Ishikawa (cell line): ENCODE data around the gene DEK.

Experiments
- CEBPB ChIP-seq: IDR thresholded peaks from 2 replicates; pipeline ENCODE4 v1.6.1; 2012
- CREB1 ChIP-seq: IDR thresholded peaks from 2 replicates; pipeline ENCODE4 v1.6.1; 2012; ENCODE audit warnings: low read depth
- EGR1 ChIP-seq: IDR thresholded peaks from 2 replicates; pipeline ENCODE4 v1.6.1; 2012
- EP300 ChIP-seq: IDR thresholded peaks from 2 replicates; pipeline ENCODE4 v1.6.1; 2012; ENCODE audit warnings: borderline replicate concordance
- FOXM1 ChIP-seq: IDR thresholded peaks from 2 replicates; pipeline ENCODE4 v1.6.1; 2012; ENCODE audit warnings: low read depth, borderline replicate concordance
- NFIC ChIP-seq: IDR thresholded peaks from 2 replicates; pipeline ENCODE4 v1.6.1; 2012
- RAD21 ChIP-seq: IDR thresholded peaks from 2 replicates; pipeline ENCODE4 v1.6.1; 2012; ENCODE audit warnings: low read depth
- TAF1 ChIP-seq: IDR thresholded peaks from 2 replicates; pipeline ENCODE4 v1.6.1; 2012; ENCODE audit warnings: low read depth, mild to moderate bottlenecking
- TCF12 ChIP-seq: IDR thresholded peaks from 2 replicates; pipeline ENCODE4 v1.6.1; 2012; ENCODE audit warnings: low read depth
- TEAD4 ChIP-seq: IDR thresholded peaks from 2 replicates; pipeline ENCODE4 v1.6.1; 2012
- YY1 ChIP-seq: IDR thresholded peaks from 2 replicates; pipeline ENCODE4 v1.6.1; 2012; ENCODE audit warnings: low read depth
- ZBTB7A ChIP-seq: IDR thresholded peaks from 2 replicates; pipeline ENCODE4 v1.6.1; 2012; ENCODE audit warnings: low read depth
- TF ChIP-seq, protein P1 (sequence below): IDR thresholded peaks from 2 replicates; pipeline ENCODE4 v1.6.1; 2012; ENCODE audit warnings: low read depth, mild to moderate bottlenecking
- TF ChIP-seq, protein P2 (sequence below): IDR thresholded peaks from 2 replicates; pipeline ENCODE4 v1.6.1; 2012
- TF ChIP-seq, protein P3 (sequence below): IDR thresholded peaks from 2 replicates; pipeline ENCODE4 v1.6.1; 2012

DEK gene

DNA sequence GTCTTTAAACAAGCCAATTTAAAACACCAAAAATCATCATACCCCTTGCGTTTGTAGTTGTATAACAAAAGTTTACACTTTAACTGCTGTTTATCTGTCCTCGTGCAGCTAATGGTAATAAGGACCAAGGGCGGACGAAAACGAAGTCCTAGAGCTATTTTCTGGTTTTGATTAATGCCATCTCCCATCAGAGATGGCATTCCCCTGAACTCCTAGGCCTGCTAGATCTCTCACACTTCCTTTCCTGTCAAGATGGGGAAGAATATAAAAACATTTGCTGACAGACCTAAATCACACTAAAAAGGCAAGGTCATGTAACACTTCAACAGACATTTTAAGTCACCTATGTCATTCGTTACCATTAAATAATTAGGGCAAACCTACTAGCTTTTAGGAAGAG lies 9.5 kb downstream of the DEK start:
- no peak for TF ChIP-seq NFIC
- TF ChIP-seq YY1 = no peak
- TF ChIP-seq, protein P1, sequence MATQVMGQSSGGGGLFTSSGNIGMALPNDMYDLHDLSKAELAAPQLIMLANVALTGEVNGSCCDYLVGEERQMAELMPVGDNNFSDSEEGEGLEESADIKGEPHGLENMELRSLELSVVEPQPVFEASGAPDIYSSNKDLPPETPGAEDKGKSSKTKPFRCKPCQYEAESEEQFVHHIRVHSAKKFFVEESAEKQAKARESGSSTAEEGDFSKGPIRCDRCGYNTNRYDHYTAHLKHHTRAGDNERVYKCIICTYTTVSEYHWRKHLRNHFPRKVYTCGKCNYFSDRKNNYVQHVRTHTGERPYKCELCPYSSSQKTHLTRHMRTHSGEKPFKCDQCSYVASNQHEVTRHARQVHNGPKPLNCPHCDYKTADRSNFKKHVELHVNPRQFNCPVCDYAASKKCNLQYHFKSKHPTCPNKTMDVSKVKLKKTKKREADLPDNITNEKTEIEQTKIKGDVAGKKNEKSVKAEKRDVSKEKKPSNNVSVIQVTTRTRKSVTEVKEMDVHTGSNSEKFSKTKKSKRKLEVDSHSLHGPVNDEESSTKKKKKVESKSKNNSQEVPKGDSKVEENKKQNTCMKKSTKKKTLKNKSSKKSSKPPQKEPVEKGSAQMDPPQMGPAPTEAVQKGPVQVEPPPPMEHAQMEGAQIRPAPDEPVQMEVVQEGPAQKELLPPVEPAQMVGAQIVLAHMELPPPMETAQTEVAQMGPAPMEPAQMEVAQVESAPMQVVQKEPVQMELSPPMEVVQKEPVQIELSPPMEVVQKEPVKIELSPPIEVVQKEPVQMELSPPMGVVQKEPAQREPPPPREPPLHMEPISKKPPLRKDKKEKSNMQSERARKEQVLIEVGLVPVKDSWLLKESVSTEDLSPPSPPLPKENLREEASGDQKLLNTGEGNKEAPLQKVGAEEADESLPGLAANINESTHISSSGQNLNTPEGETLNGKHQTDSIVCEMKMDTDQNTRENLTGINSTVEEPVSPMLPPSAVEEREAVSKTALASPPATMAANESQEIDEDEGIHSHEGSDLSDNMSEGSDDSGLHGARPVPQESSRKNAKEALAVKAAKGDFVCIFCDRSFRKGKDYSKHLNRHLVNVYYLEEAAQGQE = no peak
- TF ChIP-seq ZBTB7A = no peak
- TF ChIP-seq, protein P2, sequence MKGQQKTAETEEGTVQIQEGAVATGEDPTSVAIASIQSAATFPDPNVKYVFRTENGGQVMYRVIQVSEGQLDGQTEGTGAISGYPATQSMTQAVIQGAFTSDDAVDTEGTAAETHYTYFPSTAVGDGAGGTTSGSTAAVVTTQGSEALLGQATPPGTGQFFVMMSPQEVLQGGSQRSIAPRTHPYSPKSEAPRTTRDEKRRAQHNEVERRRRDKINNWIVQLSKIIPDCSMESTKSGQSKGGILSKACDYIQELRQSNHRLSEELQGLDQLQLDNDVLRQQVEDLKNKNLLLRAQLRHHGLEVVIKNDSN = no peak
- no peak for TF ChIP-seq EGR1
- no peak for TF ChIP-seq RAD21
- TF ChIP-seq EP300 = no peak
- TF ChIP-seq, protein P3, sequence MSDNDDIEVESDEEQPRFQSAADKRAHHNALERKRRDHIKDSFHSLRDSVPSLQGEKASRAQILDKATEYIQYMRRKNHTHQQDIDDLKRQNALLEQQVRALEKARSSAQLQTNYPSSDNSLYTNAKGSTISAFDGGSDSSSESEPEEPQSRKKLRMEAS = no peak
- no peak for TF ChIP-seq CREB1
- TF ChIP-seq TEAD4 = no peak
- TF ChIP-seq TCF12 = no peak
- no peak for TF ChIP-seq FOXM1
- TF ChIP-seq CEBPB = no peak
- no peak for TF ChIP-seq TAF1

DNA sequence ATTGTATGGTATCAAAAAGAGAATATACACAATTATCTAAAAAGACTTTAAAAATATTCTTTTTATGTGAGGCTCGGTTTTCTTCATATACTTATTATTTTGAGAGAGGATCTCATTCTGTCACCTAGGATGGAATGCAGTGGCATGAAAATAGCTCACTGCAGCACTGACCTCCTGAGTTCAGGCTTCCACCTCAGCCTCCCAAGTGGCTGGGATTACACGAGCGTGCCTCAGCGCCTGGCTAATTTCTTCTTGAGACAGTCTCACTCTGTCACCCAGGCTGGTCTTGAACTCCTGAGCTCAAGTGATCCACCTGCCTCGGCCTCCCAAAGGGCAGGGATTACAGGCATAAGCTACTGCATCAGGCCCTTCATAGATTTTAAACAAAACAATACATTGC lies 10.7 kb downstream of the DEK start:
- TF ChIP-seq TEAD4 (no peak), EGR1 (no peak), YY1 (no peak), TCF12 (no peak), TAF1 (no peak), CEBPB (no peak), CREB1 (no peak), RAD21 (no peak), FOXM1 (no peak), NFIC (no peak), ZBTB7A (no peak), EP300 (no peak)
- TF ChIP-seq, protein P3 = no peak
- TF ChIP-seq, protein P2 = no peak
- TF ChIP-seq, protein P1 = no peak

DNA sequence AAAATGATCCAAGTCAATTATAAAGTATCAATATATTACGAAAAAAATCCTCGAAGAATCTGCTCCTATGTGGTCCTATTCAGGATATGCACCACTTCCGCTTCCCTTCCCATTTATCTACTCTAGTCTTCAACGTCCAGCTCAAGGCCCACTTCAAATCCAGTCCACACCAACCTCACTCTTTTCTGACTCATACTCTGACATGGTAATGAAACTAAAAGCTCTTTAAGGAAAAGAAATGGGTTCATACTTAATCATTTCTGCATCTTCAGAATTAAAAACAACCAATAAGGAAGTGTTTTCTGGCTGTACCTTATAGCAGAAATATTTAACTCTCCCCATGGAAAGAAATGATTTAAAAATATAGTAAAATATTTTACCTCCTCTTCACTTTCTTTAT lies 15.1 kb downstream of the DEK start:
- TF ChIP-seq, protein P1 = no peak
- TF ChIP-seq EP300 (no peak), EGR1 (no peak), RAD21 (no peak), FOXM1 (no peak), ZBTB7A (no peak), TAF1 (no peak), YY1 (no peak), CREB1 (no peak), TCF12 (no peak), CEBPB (no peak), NFIC (no peak), TEAD4 (no peak)
- TF ChIP-seq, protein P3 = no peak
- TF ChIP-seq, protein P2 = no peak

DNA sequence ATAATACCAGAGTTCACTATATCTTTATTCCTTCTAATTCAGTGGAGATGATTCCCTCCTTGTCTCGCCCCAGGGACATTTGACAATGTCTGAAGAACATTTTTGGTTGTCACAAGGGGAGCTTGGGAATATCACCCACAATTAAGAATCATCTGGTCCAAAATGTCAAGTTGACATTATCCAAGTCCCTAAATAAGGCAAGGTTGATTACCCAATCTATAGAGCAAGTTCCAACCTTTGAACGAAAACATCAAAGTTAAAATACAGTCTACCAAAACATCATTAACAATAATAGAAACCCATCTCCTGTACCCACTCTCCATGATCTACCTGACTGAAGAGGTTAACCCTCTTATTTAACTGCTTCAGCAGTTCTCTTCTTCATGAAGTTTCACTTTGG lies 15.6 kb downstream of the DEK start:
- TF ChIP-seq FOXM1 = no peak
